Measurements from ENCODE around the gene IGFL1.

IGFL1 gene

GRCh38 chr19:46202872-46203860 is 26.4 kb upstream of the IGFL1 start:
- no peak for TF ChIP-seq FOXP2 (optimal IDR thresholded peaks at IDR 0.05; ENCODE audit: borderline replicate concordance, extremely low read depth, extremely low read length, insufficient read depth)
- TF ChIP-seq POLR2AphosphoS5 (IDR thresholded peaks at IDR 0.05; ENCODE audit: low read depth, low read length): no peak
- TF ChIP-seq SIN3A (IDR thresholded peaks at IDR 0.05; ENCODE audit: borderline replicate concordance, insufficient read depth, low read length): no peak
- TF ChIP-seq TAF1 (IDR thresholded peaks at IDR 0.05; ENCODE audit: borderline replicate concordance, insufficient read depth, low read length): no peak
- TF ChIP-seq, protein P1, sequence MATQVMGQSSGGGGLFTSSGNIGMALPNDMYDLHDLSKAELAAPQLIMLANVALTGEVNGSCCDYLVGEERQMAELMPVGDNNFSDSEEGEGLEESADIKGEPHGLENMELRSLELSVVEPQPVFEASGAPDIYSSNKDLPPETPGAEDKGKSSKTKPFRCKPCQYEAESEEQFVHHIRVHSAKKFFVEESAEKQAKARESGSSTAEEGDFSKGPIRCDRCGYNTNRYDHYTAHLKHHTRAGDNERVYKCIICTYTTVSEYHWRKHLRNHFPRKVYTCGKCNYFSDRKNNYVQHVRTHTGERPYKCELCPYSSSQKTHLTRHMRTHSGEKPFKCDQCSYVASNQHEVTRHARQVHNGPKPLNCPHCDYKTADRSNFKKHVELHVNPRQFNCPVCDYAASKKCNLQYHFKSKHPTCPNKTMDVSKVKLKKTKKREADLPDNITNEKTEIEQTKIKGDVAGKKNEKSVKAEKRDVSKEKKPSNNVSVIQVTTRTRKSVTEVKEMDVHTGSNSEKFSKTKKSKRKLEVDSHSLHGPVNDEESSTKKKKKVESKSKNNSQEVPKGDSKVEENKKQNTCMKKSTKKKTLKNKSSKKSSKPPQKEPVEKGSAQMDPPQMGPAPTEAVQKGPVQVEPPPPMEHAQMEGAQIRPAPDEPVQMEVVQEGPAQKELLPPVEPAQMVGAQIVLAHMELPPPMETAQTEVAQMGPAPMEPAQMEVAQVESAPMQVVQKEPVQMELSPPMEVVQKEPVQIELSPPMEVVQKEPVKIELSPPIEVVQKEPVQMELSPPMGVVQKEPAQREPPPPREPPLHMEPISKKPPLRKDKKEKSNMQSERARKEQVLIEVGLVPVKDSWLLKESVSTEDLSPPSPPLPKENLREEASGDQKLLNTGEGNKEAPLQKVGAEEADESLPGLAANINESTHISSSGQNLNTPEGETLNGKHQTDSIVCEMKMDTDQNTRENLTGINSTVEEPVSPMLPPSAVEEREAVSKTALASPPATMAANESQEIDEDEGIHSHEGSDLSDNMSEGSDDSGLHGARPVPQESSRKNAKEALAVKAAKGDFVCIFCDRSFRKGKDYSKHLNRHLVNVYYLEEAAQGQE (IDR thresholded peaks at IDR 0.05; ENCODE audit: insufficient read depth in 1 of 2, low read depth in 2 of 2, low read length in 2 of 2): no peak

GRCh38 chr19:46204008-46204407 is 25.5 kb upstream of the IGFL1 start:
- no peak for TF ChIP-seq FOXP2 (optimal IDR thresholded peaks at IDR 0.05; ENCODE audit: borderline replicate concordance, extremely low read depth, extremely low read length, insufficient read depth)
- TF ChIP-seq, protein P1 (IDR thresholded peaks at IDR 0.05; ENCODE audit: insufficient read depth in 1 of 2, low read depth in 2 of 2, low read length in 2 of 2): no peak
- no peak for TF ChIP-seq TAF1 (IDR thresholded peaks at IDR 0.05; ENCODE audit: borderline replicate concordance, insufficient read depth, low read length)
- no peak for TF ChIP-seq SIN3A (IDR thresholded peaks at IDR 0.05; ENCODE audit: borderline replicate concordance, insufficient read depth, low read length)
- TF ChIP-seq POLR2AphosphoS5 (IDR thresholded peaks at IDR 0.05; ENCODE audit: low read depth, low read length): no peak

- no peak for TF ChIP-seq FOXP2 (optimal IDR thresholded peaks at IDR 0.05; ENCODE audit: borderline replicate concordance, extremely low read depth, extremely low read length, insufficient read depth)
- TF ChIP-seq POLR2AphosphoS5 (IDR thresholded peaks at IDR 0.05; ENCODE audit: low read depth, low read length): no peak
- TF ChIP-seq, protein P1 (IDR thresholded peaks at IDR 0.05; ENCODE audit: insufficient read depth in 1 of 2, low read depth in 2 of 2, low read length in 2 of 2): no peak
- no peak for TF ChIP-seq SIN3A (IDR thresholded peaks at IDR 0.05; ENCODE audit: borderline replicate concordance, insufficient read depth, low read length)
- TF ChIP-seq TAF1 (IDR thresholded peaks at IDR 0.05; ENCODE audit: borderline replicate concordance, insufficient read depth, low read length): no peak
Observed at GRCh38 chr19:46205183-46205984, 24.2 kb upstream of the IGFL1 start.

GRCh38 chr19:46206176-46206575 is 23.4 kb upstream of the IGFL1 start:
- TF ChIP-seq, protein P1 (IDR thresholded peaks at IDR 0.05; ENCODE audit: insufficient read depth in 1 of 2, low read depth in 2 of 2, low read length in 2 of 2): no peak
- TF ChIP-seq FOXP2 (optimal IDR thresholded peaks at IDR 0.05; ENCODE audit: borderline replicate concordance, extremely low read depth, extremely low read length, insufficient read depth) (no peak), POLR2AphosphoS5 (IDR thresholded peaks at IDR 0.05; ENCODE audit: low read depth, low read length) (no peak), SIN3A (IDR thresholded peaks at IDR 0.05; ENCODE audit: borderline replicate concordance, insufficient read depth, low read length) (no peak), TAF1 (IDR thresholded peaks at IDR 0.05; ENCODE audit: borderline replicate concordance, insufficient read depth, low read length) (no peak)

Measured in PFSK-1 (cell line).